ENCODE data around the gene PLIN4. TPM values are rescaled to one million over a fixed set of nuclear protein-coding genes. Genes with fewer than 3 reads are reported as not detected.

The PLIN4 gene
- total and polyA plus RNA-seq, 9 of the 15 experiments (the other 6 are each of a cell fraction or from before 2014, with no cell fraction given): 0.04 to 0.16 (median 0.07) TPM; not detected in 3

DNA sequence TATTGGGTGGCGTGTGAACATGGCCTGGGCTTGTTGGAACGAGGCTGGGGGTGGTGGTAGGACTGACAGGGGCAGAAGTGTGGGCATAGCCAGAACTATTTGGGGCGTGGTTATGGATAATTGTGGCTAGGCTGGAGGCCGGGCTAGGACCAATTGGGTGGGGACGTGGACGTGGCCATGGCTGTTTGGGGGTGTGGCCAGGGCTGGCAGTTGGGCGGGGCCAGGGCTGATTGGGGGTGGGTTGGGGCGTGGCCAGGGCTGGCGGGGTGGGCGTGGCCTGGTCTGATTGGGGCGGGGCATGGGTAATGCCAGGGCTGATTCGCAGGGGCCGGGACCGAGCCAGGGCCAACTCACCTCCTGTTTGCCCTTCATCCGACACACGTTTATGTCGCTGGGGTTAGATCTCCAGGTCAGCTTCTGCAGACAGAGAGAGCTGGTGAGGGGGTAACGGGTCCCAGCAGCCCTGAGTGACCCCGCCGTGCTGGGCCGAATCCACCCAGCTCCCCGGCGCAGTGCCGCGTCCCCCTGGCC, 38.4 kb upstream of the PLIN4 start:
- Histone ChIP-seq H3K79me2 (ENCODE audit: control insufficient read depth, insufficient read depth, low read length) (no peaks in the 10 kb centered on the region), H3K4me2 (ENCODE audit: insufficient read depth, low read length) (peak overlapping the region; percentile 94), H3K27me3 (ENCODE audit: control insufficient read depth in 2 of 2, insufficient read depth in 2 of 2, low read length in 2 of 2) (no peaks in the 10 kb centered on the region), H3K4me1 (replicated peaks in 1 of 2; ENCODE audit: control insufficient read depth in 2 of 2, insufficient read depth in 2 of 2, low read length in 2 of 2) (peaks cover 11 to 53% of the 10 kb centered on the region in 2 experiments), H3K27ac (ENCODE audit: extremely low read depth, low read depth, low read length) (peak overlapping the region; percentile 67; the same call in 1 of the 3 replicates), H3K9ac (ENCODE audit: insufficient read depth in 1 of 2, low read depth in 2 of 2, low read length in 2 of 2) (peak overlapping the region; percentile 34 to 88; a peak in 3 of 4 replicates), H3K9me3 (replicated peaks; ENCODE audit: control insufficient read depth, insufficient read depth, low read depth, low read length) (no peaks in the 10 kb centered on the region), H4K20me1 (replicated peaks; ENCODE audit: control insufficient read depth, insufficient read depth, low read length) (no peaks in the 10 kb centered on the region), H3K36me3 (ENCODE audit: control insufficient read depth, insufficient read depth, low read length) (no peaks in the 10 kb centered on the region), H3K4me3 (peak overlapping the region; percentile 40), H3K9me1 (ENCODE audit: control insufficient read depth, insufficient read depth, low read length) (no peaks in the 10 kb centered on the region), H2AFZ (ENCODE audit: low read depth, low read length) (peak overlapping the region; percentile 91)
- no peak for FAIRE-seq
- POLR2A ChIA-PET: interaction anchor here (1.0 to 1.2 kb wide), 3 partner anchors 9 to 15 kb away, joined by 3 to 6 read pairs (median 3); no protein-coding TSS in a partner anchor
- ATAC-seq: peak; percentile 90
- peak; percentile 90 to 99 (median 98) for DNase-seq (ENCODE audit: extremely low read depth in 1 of 4, low spot score in 3 of 4)
- intact Hi-C loops (cut with micrococcal nuclease): loop anchor here (5.0 kb wide), 1 partner anchor 81 kb away; the partner anchor contains the start of gene TNFAIP8L1
- CTCF ChIA-PET (ENCODE audit: low intra/inter-chr PET ratio): interaction anchor here (3.2 kb wide), 1 partner anchor 80 kb away, joined by 29 read pairs; no protein-coding TSS in a partner anchor
- 5% methylated on average over 14 of the region's 25 CpGs for whole genome bisulfite sequencing (ENCODE audit: insufficient coverage, low coverage, missing lambda C conversion rate)
- no TSS peak for BruUV-seq (replicated peaks)
- in situ Hi-C loops (cut with MboI): no loop called here
- TF ChIP-seq ZKSCAN3 (CRISPR knock-in tag; IDR thresholded peaks at IDR 0.05) (no peak), CCNT2 (IDR thresholded peaks at IDR 0.05; ENCODE audit: borderline replicate concordance, extremely low read depth, insufficient read length, low read depth, low read length) (peak; percentile 8), MCM5 (IDR thresholded peaks at IDR 0.05; ENCODE audit: low read depth) (no peak), YY1 (IDR thresholded peaks at IDR 0.05; ENCODE audit: borderline replicate concordance in 1 of 3, control insufficient read depth in 1 of 3, extremely low read depth in 1 of 3, insufficient read depth in 3 of 3, insufficient read length in 1 of 3, insufficient replicate concordance in 2 of 3, low read depth in 1 of 3, low read length in 2 of 3) (peak in 2 of 3 experiments; percentile 6 to 45), PCBP1 (IDR thresholded peaks at IDR 0.05; ENCODE audit: low read depth, low read length, poor library complexity, severe bottlenecking) (peak; percentile 12), GABPB1 (CRISPR knock-in tag; IDR thresholded peaks at IDR 0.05) (0 out of 2 replicates have a peak, but pooled peaks have one; percentile 52), TBP (optimal IDR thresholded peaks at IDR 0.05; ENCODE audit: low read depth, low read length) (peak; percentile 21), CREM (IDR thresholded peaks at IDR 0.05; ENCODE audit: low read depth) (peak; percentile 24), LCOR (CRISPR knock-in tag; IDR thresholded peaks at IDR 0.05) (0 out of 2 replicates have a peak, but pooled peaks have one; percentile 13), CREB1 (IDR thresholded peaks at IDR 0.05) (no peak), CREB1 (CRISPR knock-in tag; IDR thresholded peaks at IDR 0.05) (peak; percentile 27; the same call in 1 of the 2 replicates), ZBTB7A (IDR thresholded peaks at IDR 0.05; ENCODE audit: borderline replicate concordance, control insufficient read depth, low read depth, low read length) (0 out of 2 replicates have a peak, but pooled peaks have one; percentile 42)
- TF ChIP-seq, protein P1, sequence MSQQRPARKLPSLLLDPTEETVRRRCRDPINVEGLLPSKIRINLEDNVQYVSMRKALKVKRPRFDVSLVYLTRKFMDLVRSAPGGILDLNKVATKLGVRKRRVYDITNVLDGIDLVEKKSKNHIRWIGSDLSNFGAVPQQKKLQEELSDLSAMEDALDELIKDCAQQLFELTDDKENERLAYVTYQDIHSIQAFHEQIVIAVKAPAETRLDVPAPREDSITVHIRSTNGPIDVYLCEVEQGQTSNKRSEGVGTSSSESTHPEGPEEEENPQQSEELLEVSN (IDR thresholded peaks at IDR 0.05; ENCODE audit: borderline replicate concordance in 1 of 2, extremely low read depth in 1 of 2, insufficient read depth in 1 of 2, insufficient read length in 1 of 2, low read depth in 1 of 2, low read length in 1 of 2, poor library complexity in 1 of 2, severe bottlenecking in 1 of 2): peak in 1 of 2 experiments; percentile 16
- TF ChIP-seq, protein P2, sequence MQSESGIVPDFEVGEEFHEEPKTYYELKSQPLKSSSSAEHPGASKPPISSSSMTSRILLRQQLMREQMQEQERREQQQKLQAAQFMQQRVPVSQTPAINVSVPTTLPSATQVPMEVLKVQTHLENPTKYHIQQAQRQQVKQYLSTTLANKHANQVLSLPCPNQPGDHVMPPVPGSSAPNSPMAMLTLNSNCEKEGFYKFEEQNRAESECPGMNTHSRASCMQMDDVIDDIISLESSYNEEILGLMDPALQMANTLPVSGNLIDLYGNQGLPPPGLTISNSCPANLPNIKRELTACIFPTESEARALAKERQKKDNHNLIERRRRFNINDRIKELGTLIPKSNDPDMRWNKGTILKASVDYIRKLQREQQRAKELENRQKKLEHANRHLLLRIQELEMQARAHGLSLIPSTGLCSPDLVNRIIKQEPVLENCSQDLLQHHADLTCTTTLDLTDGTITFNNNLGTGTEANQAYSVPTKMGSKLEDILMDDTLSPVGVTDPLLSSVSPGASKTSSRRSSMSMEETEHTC (IDR thresholded peaks at IDR 0.05): no peak

Data from K562 (cell line).